HepG2 (cell line): ENCODE measurements around the gene MRPL38.

Experiments used
- CREB1 ChIP-seq, 2 experiments: fragments of 450-650 bp in 1 of 2; IDR thresholded peaks; 2 replicates each; pipeline ENCODE4 v1.6.1; 2016 to 2017; ENCODE audit warnings: control low read depth in 1 of 2, mild to moderate bottlenecking in 1 of 2, missing compliant biosample characterization in 1 of 2, missing genetic modification characterization in 1 of 2
- KLF9 ChIP-seq: IDR thresholded peaks from 2 replicates; pipeline ENCODE4 v1.6.1; 2016; ENCODE audit warnings: low read depth
- ZNF589 ChIP-seq: sonication (generic); formaldehyde crosslinking; conservative IDR thresholded peaks from 2 replicates; pipeline ENCODE4 v1.8.0; 2022; ENCODE audit warnings: mild to moderate bottlenecking, moderate library complexity, missing genetic modification reagents

DNA sequence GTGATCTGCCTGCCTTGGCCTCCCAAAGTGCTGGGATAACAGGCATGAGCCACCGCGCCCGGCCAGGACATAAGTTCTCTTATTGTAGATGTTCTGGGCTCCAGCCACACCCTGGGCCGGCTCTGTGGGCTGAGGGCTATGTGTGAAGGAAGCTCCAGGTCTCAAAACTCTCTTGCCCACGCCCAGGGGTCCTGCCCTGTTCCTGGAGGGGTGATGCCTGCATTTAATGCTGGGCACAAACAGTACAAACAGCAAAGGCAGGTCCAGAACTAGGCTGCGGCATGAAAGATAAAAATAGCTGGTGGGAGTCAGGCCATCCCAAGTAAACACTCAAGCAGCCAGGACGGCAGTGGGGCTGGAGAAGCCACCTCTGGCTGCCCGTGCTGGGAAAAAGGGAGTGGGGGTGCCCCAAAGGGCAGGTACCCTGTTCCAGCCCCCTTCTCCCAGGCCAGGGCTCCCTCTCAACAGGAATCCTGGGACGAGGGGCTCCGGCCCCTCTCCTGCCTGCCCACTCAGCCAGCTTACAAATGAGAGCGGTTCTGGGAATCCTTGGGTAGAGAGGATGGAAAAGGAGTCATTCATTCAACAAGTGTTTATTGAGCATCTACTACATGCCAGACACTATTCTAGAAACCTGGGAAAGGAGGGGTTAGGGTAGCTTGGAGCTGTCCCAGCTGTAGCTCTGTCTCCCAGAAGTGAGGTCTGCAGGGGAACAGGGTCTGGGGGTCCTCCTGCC lies 30.9 kb downstream of the MRPL38 start:
- TF ChIP-seq CREB1 (IDR thresholded peaks at IDR 0.05) (no peak), CREB1 (CRISPR knock-in tag; IDR thresholded peaks at IDR 0.05) (no peak), ZNF589 (CRISPR knock-in tag) (no peak), KLF9 (CRISPR knock-in tag) (no peak)
